KMS-11 (cell line): ENCODE results near the gene THRSP.
A peak's percentile ranks its signal among the peaks of the same experiment; 100 is the strongest.

Experiments
- H2AFZ ChIP-seq: fragments of 200-600 bp; sonication (generic); 2 replicates; pipeline ENCODE4 v1.6.1; 2016; ENCODE audit warnings: antibody characterized with exemption, mixed run types, low read depth
- H3K27ac ChIP-seq: fragments of 200-600 bp; sonication (generic); 2 replicates; pipeline ENCODE4 v1.6.1; 2016; ENCODE audit warnings: mild to moderate bottlenecking, mixed run types
- H3K27me3 ChIP-seq: fragments of 200-600 bp; sonication (generic); 2 replicates; pipeline ENCODE4 v1.6.1; 2017; ENCODE audit warnings: mild to moderate bottlenecking, low read depth, mixed run types, moderate library complexity; ENCODE audit not compliant: insufficient read depth
- H3K36me3 ChIP-seq: fragments of 200-600 bp; sonication (generic); 2 replicates; pipeline ENCODE4 v1.6.1; 2017; ENCODE audit warnings: mild to moderate bottlenecking, mixed run types; ENCODE audit not compliant: insufficient read depth
- H3K4me1 ChIP-seq: fragments of 200-600 bp; sonication (generic); 2 replicates; pipeline ENCODE4 v1.6.1; 2016; ENCODE audit warnings: mild to moderate bottlenecking, low read depth, mixed run types; ENCODE audit not compliant: poor library complexity, severe bottlenecking
- H3K4me2 ChIP-seq: fragments of 200-600 bp; sonication (generic); 2 replicates; pipeline ENCODE4 v1.7.0; 2016; ENCODE audit warnings: mild to moderate bottlenecking, mixed run types
- H3K4me3 ChIP-seq: fragments of 200-600 bp; sonication (generic); IDR thresholded peaks from 2 replicates; pipeline ENCODE4 v1.6.1; 2017; ENCODE audit warnings: low read depth, low read length, mixed read lengths; ENCODE audit not compliant: insufficient read depth
- H3K79me2 ChIP-seq: fragments of 200-600 bp; sonication (generic); 2 replicates; pipeline ENCODE4 v1.6.1; 2016; ENCODE audit warnings: low read depth, mixed run types; ENCODE audit not compliant: insufficient read depth
- H3K9ac ChIP-seq: fragments of 200-600 bp; sonication (generic); 2 replicates; pipeline ENCODE4 v1.6.1; 2016; ENCODE audit warnings: mild to moderate bottlenecking, mixed run types
- H4K20me1 ChIP-seq: fragments of 200-600 bp; sonication (generic); 2 replicates; pipeline ENCODE4 v1.6.1; 2016; ENCODE audit warnings: mild to moderate bottlenecking, mixed run types; ENCODE audit not compliant: insufficient read depth
- TF ChIP-seq, protein P1 (sequence below): fragments of 200-600 bp; sonication (generic); conservative IDR thresholded peaks from 2 replicates; pipeline ENCODE4 v1.6.1; 2017; ENCODE audit warnings: low read depth, mild to moderate bottlenecking, antibody characterized with exemption, low read length, moderate library complexity, mixed read lengths

Gene THRSP

DNA sequence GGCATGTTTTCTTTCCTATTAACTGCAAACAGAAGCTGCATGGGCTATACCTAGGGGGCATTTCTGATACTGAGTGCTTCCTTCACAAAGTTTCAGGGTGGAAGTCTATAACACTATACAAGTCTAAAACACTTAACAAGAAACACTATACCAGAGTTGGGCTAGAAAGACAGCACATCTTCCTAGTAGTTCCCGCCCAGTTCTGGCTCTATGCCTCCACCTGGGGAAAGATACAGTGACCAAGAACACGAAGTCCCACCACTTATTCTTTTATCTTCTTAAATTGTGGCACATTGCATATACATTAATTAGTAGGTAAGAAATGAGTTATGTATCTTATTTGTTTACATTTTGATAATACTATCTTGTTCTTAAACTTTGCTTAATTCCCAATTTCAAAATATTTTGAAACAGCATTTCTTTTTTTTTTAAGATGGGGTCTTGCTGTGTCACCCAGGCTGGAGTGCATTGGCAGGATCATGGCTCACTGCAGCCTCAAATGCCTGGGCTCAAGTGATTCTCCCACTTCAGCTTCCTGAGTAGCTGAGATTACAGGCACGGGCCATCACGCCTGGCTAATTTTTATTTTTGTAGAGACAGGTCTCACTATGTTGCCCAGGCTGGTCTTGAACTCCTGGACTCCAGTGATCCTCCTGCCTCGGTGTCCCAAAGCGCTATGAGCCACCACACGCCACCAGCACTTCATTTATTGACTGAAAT, 34.2 kb downstream of the THRSP start:
- H3K27me3 ChIP-seq = no peaks in the 10 kb centered on the region
- no peaks in the 10 kb centered on the region for H3K79me2 ChIP-seq
- H3K27ac ChIP-seq = no peak overlapping the region
- no peak overlapping the region for H3K4me3 ChIP-seq
- H2AFZ ChIP-seq = no peak overlapping the region
- no peak overlapping the region for H3K9ac ChIP-seq
- H3K4me2 ChIP-seq = no peak overlapping the region
- TF ChIP-seq, protein P1, sequence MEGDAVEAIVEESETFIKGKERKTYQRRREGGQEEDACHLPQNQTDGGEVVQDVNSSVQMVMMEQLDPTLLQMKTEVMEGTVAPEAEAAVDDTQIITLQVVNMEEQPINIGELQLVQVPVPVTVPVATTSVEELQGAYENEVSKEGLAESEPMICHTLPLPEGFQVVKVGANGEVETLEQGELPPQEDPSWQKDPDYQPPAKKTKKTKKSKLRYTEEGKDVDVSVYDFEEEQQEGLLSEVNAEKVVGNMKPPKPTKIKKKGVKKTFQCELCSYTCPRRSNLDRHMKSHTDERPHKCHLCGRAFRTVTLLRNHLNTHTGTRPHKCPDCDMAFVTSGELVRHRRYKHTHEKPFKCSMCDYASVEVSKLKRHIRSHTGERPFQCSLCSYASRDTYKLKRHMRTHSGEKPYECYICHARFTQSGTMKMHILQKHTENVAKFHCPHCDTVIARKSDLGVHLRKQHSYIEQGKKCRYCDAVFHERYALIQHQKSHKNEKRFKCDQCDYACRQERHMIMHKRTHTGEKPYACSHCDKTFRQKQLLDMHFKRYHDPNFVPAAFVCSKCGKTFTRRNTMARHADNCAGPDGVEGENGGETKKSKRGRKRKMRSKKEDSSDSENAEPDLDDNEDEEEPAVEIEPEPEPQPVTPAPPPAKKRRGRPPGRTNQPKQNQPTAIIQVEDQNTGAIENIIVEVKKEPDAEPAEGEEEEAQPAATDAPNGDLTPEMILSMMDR = no peak
- no peaks in the 10 kb centered on the region for H4K20me1 ChIP-seq
- H3K4me1 ChIP-seq = peaks cover 7% of the 10 kb centered on the region
- H3K36me3 ChIP-seq = no peaks in the 10 kb centered on the region; the same call in none of the 2 replicates

DNA sequence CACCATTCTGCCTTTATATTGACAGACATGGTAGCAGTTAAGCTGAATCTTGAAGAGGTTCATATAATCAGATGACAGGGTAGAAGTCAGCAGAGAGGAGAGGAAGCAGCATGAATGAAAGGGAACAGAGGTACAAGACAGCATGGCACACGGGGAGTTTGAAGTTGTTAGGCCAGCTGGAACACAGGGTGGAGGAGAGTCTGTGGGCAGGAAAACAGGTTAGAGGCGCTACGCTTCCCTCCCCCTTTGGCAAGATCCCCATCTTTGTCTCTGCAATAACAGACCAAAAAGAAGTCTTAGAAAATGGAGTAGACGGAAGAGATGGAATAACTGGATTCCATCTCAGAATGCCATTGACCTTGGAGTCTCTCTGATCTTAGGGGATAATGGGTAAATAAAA, 36.0 kb downstream of the THRSP start:
- no peak overlapping the region for H3K27ac ChIP-seq

DNA sequence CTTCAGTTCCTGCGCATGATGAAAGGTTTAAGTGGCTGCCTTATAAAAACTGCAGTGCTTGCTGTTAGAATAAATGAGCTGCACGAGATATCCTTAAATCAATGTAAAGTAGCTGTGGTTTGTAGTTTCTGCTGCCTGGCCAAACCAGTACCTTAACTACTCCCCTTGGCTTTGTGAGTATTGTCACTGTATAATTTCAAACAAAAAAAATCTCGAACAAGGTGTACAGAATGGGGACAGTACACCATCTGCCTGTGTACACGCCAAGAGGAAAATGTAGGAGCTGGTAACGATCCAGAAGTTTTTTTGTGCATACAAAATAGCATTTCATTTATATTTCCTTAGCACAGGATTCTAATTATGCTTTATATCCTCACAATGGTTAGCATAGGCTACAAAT, 36.6 kb downstream of the THRSP start:
- TF ChIP-seq, protein P1 = no peak
- Histone ChIP-seq H3K27me3 (no peaks in the 10 kb centered on the region), H3K9ac (no peak overlapping the region), H3K79me2 (no peaks in the 10 kb centered on the region), H3K4me1 (no peaks in the 10 kb centered on the region), H3K27ac (no peak overlapping the region), H3K4me3 (no peak overlapping the region), H4K20me1 (no peaks in the 10 kb centered on the region), H3K36me3 (no peaks in the 10 kb centered on the region; the same call in none of the 2 replicates), H2AFZ (no peak overlapping the region), H3K4me2 (no peak overlapping the region)

More for the DNA sequence above, 36.0 kb downstream of the THRSP start:
- Histone ChIP-seq H3K36me3 (no peaks in the 10 kb centered on the region; the same call in none of the 2 replicates), H3K9ac (no peak overlapping the region), H3K79me2 (no peaks in the 10 kb centered on the region), H2AFZ (no peak overlapping the region), H4K20me1 (no peaks in the 10 kb centered on the region), H3K4me2 (no peak overlapping the region), H3K4me3 (no peak overlapping the region), H3K27me3 (no peaks in the 10 kb centered on the region), H3K4me1 (no peaks in the 10 kb centered on the region)
- TF ChIP-seq, protein P1 = no peak

DNA sequence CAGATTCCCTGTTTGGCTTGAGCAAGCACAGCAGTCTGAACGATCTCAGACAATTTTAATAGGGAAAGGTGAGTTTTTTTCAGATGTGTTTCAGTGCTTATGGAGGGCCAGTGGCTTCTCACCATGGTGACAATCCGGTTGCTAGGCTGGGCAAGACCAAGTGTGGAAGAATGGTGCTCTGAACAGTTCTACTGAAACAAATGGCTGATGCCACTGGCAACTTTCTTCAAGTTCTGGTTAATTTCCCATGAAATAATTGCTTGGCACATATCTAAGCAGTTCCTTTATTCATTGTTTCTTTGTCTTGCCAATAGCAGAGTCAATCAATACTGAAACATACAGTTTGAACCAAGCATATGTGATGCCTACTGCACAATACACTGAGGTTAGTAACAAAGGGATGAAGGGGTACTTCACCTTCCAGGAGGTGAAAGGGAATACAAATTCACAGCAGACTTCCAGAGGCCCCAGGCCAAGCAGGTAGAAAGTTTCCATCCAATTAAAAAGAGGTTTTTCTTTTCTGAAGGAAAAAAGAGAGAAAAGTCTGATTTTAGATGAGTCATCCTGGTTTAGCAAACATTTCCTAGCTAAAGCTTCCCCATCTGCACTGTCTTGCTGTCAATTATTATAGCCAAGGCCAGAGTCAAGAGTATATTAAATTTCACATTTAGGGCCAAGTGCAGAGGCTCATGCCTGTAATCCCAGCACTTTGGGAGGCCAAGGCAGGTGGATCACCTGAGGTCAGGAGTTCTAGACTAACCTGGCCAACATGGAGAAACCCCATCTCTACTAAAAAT, 37.2 kb downstream of the THRSP start:
- no peaks in the 10 kb centered on the region; the same call in none of the 2 replicates for H3K36me3 ChIP-seq
- no peaks in the 10 kb centered on the region for H3K79me2 ChIP-seq
- peak overlapping the region; percentile 26; the same call in 1 of the 2 replicates for H3K27ac ChIP-seq
- H3K9ac ChIP-seq = no peak overlapping the region
- no peak overlapping the region for H3K4me3 ChIP-seq
- H3K4me1 ChIP-seq = no peaks in the 10 kb centered on the region
- no peaks in the 10 kb centered on the region for H4K20me1 ChIP-seq
- TF ChIP-seq, protein P1 = no peak
- no peak overlapping the region for H2AFZ ChIP-seq
- no peaks in the 10 kb centered on the region for H3K27me3 ChIP-seq
- no peak overlapping the region for H3K4me2 ChIP-seq
